ENCODE results near the gene LEPROT. TPM values are rescaled to one million over a fixed set of nuclear protein-coding genes. Genes with fewer than 3 reads are reported as not detected.

Gene LEPROT
- total and polyA plus RNA-seq, 8 donors: 9.3 to 101 (median 28.7) TPM

GRCh38 chr1:65437616-65438015, 17.1 kb downstream of the LEPROT start:
- intact Hi-C loops (cut with DNase I; ENCODE audit: low total_unique reads): no loop called here
- TF ChIP-seq POLR2A (IDR thresholded peaks at IDR 0.05) (no peak), POLR2AphosphoS5 (IDR thresholded peaks at IDR 0.05) (no peak), CTCF (IDR thresholded peaks at IDR 0.05) (no peak), EP300 (IDR thresholded peaks at IDR 0.05) (no peak)
- H3K9me3 ChIP-seq: no peaks in the 10 kb centered on the region
- DNase-seq: no peak
- WGBS, 5 donors: 90 to 97% (median 93%) methylated on average over 7 of the region's 7 CpGs
- H3K27ac ChIP-seq: peak overlapping the region in 1 of 5 donors; percentile 7
- no peak overlapping the region for H3K4me3 ChIP-seq
- H3K4me1 ChIP-seq: peaks cover 6 to 25% (median 14%) of the 10 kb centered on the region in 4 donors
- H3K27me3 ChIP-seq: no peaks in the 10 kb centered on the region
- H3K36me3 ChIP-seq: peaks cover 0 to 14% (median 10%) of the 10 kb centered on the region in 4 donors

- no peaks in the 10 kb centered on the region for H3K36me3 ChIP-seq
- H3K27ac ChIP-seq: no peak overlapping the region
- no peak for TF ChIP-seq EP300 (IDR thresholded peaks at IDR 0.05)
- no peak for TF ChIP-seq POLR2A (IDR thresholded peaks at IDR 0.05)
- TF ChIP-seq POLR2AphosphoS5 (IDR thresholded peaks at IDR 0.05): no peak
- no peak for TF ChIP-seq CTCF (IDR thresholded peaks at IDR 0.05)
- no peaks in the 10 kb centered on the region for H3K9me3 ChIP-seq
- H3K27me3 ChIP-seq: no peaks in the 10 kb centered on the region
- 68 to 80% (median 74%) methylated on average over 12 of the region's 12 CpGs for whole genome bisulfite sequencing, 5 donors
- peaks cover 6 to 24% (median 14%) of the 10 kb centered on the region in 4 donors for H3K4me1 ChIP-seq
- intact Hi-C loops (cut with DNase I; ENCODE audit: low total_unique reads): no loop called here
- H3K4me3 ChIP-seq: no peak overlapping the region
- no peak for DNase-seq
Measured at GRCh38 chr1:65440322-65440900, 19.9 kb downstream of the LEPROT start.

- Histone ChIP-seq H3K4me1 (peaks cover 6 to 19% (median 11%) of the 10 kb centered on the region in 4 donors), H3K36me3 (no peaks in the 10 kb centered on the region), H3K9me3 (no peaks in the 10 kb centered on the region), H3K27ac (no peak overlapping the region), H3K27me3 (no peaks in the 10 kb centered on the region), H3K4me3 (no peak overlapping the region)
- WGBS, 5 donors: 52 to 76% (median 66%) methylated on average over 1 of the region's 1 CpG
- no peak for DNase-seq
- intact Hi-C loops (cut with DNase I; ENCODE audit: low total_unique reads): no loop called here
- TF ChIP-seq CTCF (IDR thresholded peaks at IDR 0.05) (no peak), POLR2A (IDR thresholded peaks at IDR 0.05) (no peak), EP300 (IDR thresholded peaks at IDR 0.05) (no peak), POLR2AphosphoS5 (IDR thresholded peaks at IDR 0.05) (no peak)
Measured at GRCh38 chr1:65440915-65441314, 20.4 kb downstream of the LEPROT start.

GRCh38 chr1:65441464-65441863, 21.0 kb downstream of the LEPROT start:
- Histone ChIP-seq H3K4me3 (no peak overlapping the region), H3K36me3 (no peaks in the 10 kb centered on the region), H3K27ac (no peak overlapping the region), H3K9me3 (no peaks in the 10 kb centered on the region), H3K27me3 (no peaks in the 10 kb centered on the region), H3K4me1 (peaks cover 4 to 15% (median 8%) of the 10 kb centered on the region in 4 donors)
- no peak for TF ChIP-seq POLR2AphosphoS5 (IDR thresholded peaks at IDR 0.05)
- no peak for TF ChIP-seq CTCF (IDR thresholded peaks at IDR 0.05)
- TF ChIP-seq EP300 (IDR thresholded peaks at IDR 0.05): no peak
- TF ChIP-seq POLR2A (IDR thresholded peaks at IDR 0.05): no peak
- no peak for DNase-seq
- intact Hi-C loops (cut with DNase I; ENCODE audit: low total_unique reads): no loop called here
- 15 to 38% (median 27%) methylated on average over 3 of the region's 3 CpGs for WGBS, 5 donors

Measured in stomach (tissue), 9 donors.